NCI-H345 (cell line): ENCODE data around the gene MRPL53.
"Not testable (repeated sequence)": the region's sequence is repeated elsewhere in the genome, so short reads cannot be mapped to it uniquely, and the experiment has no call there.

Experiments
- DNase-seq: peaks from one replicate; lab custom pipeline; 2025; lab: John Stamatoyannopoulos, UW

The MRPL53 gene

GRCh38 chr2:74502147-74502719, 29.8 kb upstream of the MRPL53 start:
- DNase-seq: no peak

GRCh38 chr2:74501335-74502071, 29.0 kb upstream of the MRPL53 start:
- DNase-seq: no peak

DNA sequence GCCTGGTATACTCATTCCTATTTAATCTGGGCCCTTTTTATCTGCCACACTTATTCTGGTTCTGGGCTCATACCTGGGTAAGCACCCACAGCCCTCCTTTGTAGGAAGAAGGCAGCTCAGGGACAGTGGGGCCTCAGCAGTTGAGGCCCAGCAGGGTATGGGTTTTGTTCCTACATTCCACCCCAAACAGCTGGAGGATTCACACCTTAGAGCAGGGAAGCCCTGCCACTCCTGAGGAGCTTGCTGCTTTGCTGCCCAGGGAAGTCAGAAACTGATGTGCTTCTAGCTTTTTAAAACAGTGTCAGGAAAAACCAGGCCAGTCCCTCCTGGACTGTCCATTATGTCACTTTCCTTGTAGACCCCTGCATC, 28.1 kb upstream of the MRPL53 start:
- DNase-seq: no peak

DNA sequence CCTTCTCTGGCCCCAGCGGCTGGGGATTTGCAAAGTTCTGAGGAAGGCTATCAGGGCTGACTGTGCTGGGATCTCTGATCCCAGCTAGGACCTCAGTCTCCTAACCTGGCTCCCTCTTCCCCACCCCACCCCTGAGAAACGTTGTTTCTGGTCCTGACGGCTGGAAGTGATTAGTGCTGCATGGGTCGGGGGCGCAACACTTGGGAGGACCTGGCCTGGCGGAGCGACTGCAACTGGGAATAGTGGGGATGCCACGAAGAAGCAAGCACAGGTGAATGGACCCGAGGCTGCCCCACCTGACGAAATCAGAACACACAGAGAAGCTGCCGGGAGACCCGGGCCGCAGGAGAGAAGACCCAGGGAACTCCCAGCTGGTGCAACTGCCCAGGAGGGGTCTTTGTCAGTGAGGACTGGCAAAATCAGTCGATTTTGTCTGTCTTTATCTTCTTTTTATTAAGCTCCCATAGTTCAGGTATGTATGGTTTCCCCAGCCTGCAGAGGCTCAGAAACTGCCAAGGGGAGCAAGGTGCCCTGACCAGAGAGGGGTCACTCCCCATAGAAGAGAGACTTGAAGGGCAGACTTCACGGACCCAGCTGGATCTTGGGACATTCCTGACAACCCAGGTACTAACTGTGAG, 27.6 kb upstream of the MRPL53 start:
- no peak for DNase-seq

GRCh38 chr2:74499267-74499939, 26.9 kb upstream of the MRPL53 start, which contains the start of gene LBX2:
Gene LBX2 (minus strand): TSS chr2:74499603. CDS start chr2:74499537, 66 bp downstream.
- DNase-seq: no peak

DNA sequence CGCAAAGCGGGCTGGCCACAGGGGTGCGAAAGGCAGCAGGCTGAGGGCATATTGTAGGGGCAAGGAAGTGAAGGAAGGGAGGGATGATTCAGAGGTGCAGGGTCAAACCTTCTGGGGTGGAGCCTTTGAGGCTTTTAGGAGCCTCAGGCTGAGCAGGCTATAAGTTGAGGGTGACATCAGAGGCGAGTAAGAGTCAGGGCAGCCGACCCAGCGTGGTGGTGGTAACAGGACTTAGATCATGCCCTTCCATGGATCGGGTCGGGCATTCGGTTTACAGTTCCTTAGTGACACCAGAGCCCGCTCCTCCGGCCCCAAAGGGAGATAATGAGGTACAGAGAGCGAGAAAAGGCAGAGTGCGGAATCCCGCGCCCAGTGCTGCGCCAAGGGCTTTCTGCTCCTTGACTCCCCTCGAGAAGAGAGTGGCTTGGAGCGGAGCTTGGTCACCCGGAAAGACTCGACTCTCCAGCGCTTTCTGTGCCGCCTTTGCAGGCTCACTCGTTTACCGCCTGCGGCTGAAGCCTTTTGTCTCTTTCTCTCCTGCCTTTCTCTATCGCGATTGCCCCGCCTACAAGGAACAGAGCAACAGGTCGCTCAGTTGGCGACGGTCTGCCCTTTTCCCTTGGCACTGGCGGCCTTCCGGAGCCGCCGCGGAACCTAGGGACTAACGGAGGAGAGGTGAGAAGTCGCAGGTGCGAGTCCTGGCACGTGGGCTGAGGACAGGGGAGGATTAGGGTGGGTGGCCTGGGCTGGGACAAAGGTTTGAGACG, 26.2 kb upstream of the MRPL53 start:
- DNase-seq: no peak

- DNase-seq: peak; percentile 16
Measured at GRCh38 chr2:74497777-74498499, 25.5 kb upstream of the MRPL53 start.

GRCh38 chr2:74496997-74497776, 24.7 kb upstream of the MRPL53 start:
- DNase-seq: no peak

- no peak for DNase-seq
Measured at GRCh38 chr2:74495440-74495839, 23.0 kb upstream of the MRPL53 start.

DNA sequence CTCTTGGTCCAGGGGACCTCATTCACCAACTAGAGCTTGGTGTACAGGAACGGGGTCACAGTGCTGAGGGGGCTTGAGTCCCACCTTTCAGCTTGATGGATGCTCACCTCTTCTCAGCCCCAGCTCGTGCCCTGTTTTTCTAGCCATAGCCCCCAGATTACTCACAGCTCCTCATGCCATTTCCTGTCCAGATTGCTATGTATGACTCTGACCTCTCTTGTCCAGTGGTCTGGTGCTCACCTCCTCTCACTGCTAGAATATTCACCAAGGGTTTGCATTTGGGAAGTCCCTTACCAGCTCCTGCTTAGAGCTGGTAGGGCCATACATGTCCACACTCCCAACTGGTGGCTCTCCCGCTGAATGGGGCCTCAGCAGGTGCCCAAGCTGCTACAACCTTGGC, 21.1 kb upstream of the MRPL53 start:
- DNase-seq: no peak

DNA sequence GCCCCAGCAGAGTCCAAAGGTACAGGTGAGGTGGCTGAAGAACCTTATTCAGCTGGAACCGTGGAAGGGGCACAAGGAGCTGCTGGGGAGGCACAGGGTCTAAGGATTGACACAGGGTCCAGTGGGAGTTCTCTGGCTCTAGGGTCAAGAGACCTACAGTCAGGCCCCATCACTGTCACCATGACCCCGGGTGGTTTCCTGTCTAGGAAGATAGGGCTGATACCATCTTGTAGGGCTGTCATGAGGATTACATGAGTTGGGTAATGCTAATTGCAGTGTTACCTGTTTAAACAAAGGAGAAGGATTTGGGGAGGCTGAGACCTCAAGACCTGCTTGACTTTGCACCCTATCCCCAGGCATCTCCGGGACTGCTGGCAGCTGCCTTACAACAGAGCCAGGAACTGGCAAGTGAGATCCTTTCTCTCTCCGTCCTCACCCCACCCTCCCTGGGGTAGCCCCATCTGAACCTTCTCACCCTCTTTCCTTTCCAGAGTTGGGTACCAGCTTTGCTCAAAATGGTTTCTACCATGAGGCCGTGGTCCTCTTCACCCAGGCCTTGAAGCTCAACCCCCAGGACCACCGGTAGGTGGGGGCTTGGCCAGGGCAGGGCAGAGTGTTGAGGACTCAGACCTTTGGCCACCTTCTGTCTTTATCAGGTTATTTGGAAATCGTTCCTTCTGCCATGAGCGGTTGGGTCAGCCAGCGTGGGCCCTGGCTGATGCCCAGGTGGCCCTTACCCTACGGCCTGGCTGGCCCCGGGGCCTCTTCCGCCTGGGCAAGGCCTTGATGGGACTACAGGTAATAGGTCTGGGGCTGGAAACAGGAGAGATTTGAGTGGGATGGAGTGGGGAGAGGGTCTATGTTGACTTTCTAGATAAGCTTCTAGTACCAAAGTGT, 19.4 kb upstream of the MRPL53 start:
- no peak for DNase-seq

DNA sequence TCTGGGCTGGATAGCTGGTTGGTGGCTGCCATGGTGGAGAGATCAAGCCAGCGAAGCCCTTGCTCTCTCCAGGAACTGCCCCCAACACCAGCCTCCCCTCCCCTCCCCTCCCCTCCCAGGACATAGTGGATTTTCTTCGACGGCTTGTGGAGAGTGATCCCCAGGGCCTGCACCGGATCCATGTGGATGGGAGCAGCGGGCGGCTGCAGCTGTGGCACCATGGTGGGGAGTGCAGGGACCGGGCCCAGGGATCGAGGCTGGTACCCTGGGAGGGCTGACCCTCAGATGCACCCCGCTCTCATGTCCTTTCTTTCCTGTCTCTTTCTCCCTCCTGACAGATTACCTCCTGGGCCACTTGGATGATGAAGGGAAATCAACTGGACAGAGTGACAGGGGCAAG, 17.4 kb upstream of the MRPL53 start:
- DNase-seq: no peak

DNA sequence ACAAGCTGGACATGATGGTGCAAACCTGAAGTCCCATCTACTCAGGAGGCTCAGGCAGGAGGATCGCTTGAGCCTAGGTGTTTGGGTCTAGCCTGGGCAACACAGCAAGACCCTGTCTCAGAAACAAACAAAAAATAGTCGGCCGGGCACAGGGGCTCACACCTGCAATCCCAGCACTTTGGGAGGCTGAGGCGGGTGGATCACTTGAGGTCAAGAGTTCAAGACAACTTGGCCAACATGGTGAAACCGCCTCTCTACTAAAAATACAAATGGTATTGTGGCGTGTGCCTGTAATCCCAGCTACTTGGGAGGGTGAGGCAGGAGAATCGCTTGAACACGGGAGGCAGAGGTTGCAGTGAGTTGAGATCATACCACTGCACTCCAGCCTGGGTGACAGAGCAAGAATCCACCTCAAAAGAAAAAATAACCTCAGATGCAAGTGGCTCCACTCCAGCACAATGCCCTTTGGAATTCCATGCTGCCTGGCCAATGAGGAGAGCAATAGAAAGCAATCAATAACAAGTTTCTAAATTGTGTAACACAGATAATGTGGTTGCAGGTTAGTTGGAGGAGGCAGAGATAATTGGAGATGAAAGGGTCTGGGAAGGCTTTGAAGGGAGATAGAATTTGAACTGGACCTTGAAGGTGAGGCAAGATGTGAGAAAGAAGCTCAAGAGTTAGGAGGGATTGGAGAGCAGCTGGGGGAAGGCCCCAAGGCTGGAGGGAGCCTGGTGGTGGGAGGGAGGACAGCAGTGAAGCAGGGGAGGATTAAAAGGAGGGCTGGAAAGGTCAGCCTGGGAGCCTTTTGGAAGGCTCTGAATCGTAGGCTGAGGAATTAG, 16.4 kb upstream of the MRPL53 start:
- no peak for DNase-seq

DNA sequence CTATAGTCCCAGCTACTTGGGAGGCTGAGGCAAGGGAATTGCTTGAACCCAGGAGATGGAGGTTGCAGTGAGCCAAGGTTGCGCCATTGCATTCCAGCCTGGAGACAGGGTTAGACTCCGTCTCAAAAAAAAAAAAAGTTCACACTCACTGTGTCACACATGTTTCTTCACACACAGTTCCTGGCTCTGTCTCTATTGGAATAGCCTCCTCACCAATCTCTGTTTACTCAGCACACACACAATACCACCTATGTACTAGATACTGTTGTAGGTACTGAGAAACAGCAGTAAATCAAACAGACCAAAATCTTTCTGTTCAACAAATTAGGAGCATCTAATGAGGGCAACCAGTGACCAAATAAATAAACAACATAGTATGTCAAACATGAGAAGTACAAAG, 13.7 kb upstream of the MRPL53 start:
- DNase-seq: no peak

GRCh38 chr2:74483675-74484164, 11.2 kb upstream of the MRPL53 start:
- not testable (repeated sequence) for DNase-seq

DNA sequence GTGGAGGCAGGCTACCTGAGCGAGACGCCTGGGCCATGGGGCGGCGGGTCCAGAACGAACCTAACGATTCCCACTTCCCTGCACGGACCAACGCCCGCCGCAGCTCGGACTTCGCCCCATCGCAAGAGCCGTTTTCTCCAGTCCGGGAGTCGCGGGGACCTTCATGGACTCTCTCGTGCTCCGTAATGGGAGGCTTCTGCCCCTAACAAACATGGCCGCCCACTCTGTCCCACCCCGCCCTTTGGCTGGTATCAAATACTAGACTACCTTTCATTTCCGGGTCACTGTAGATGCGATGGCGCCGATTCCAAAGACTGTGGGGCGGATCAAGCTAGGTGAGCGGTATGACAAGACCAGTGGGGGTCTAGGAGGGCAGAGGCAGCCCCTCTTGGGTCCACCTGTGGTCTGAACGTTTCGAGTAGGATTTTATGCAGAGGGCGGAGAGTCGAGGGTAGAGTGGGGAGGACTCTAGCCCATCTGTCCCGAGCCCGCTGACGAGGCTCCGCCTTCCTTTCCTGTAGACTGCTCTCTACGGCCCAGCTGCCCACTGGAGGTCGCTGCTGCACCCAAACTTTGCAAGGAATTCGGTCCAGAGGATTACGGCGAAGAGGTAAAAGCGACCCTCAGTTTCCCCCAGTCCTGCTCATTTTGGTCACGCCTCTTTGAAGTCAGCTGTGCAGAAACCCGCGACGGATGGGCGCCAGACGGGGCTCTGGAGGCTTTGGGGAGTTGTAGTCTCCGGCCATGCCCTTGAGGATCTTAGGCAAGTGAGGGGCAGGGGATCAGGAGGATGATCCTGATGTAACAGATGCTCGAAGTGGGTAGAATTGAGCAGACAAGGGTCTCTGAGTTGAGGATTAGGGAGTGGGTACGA, 10.6 kb upstream of the MRPL53 start, which contains the start of the genes CCDC142 and TTC31:
CCDC142 (minus strand) TSS at position 198 of the 874 bp plus-strand sequence; CDS start at position 37, 161 bp downstream.
TTC31 (plus strand) TSS at position 281 of the 874 bp plus-strand sequence; CDS start at position 296, 15 bp downstream.
- peak; percentile 94 for DNase-seq
